AG09309 (cell line): ENCODE data around the gene CHMP4B.

Source experiments
- DNase-seq: peaks from one replicate; pipeline ENCODE4 v3.0.0-alpha.2; 2010; ENCODE audit warnings: low read depth
- H3K4me3 ChIP-seq: 2 replicates; pipeline ENCODE4 v1.5.1; 2011; ENCODE audit warnings: mild to moderate bottlenecking, low read depth, low read length, moderate library complexity; ENCODE audit not compliant: control insufficient read depth
- CTCF ChIP-seq: IDR thresholded peaks from 2 replicates; pipeline ENCODE4 v1.5.1; 2011; ENCODE audit warnings: mild to moderate bottlenecking, low read depth, low read length, inconsistent platforms; ENCODE audit not compliant: insufficient read depth, control insufficient read depth; ENCODE audit errors: missing control alignments

CHMP4B gene

GRCh38 chr20:33769043-33769442, 42.1 kb upstream of the CHMP4B start:
- no peak for TF ChIP-seq CTCF
- H3K4me3 ChIP-seq = no peak overlapping the region
- DNase-seq = no peak

- no peak overlapping the region for H3K4me3 ChIP-seq
- DNase-seq = no peak
- no peak for TF ChIP-seq CTCF
These were observed 41.1 kb upstream of the CHMP4B start for GRCh38 chr20:33770005-33770404.

- no peak for TF ChIP-seq CTCF
- no peak for DNase-seq
- H3K4me3 ChIP-seq = no peak overlapping the region
These were observed 39.2 kb upstream of the CHMP4B start for GRCh38 chr20:33771938-33772337.

- no peak for TF ChIP-seq CTCF
- H3K4me3 ChIP-seq = no peak overlapping the region
- DNase-seq = no peak
These were observed 38.7 kb upstream of the CHMP4B start for GRCh38 chr20:33772439-33772838.

- DNase-seq = no peak
- H3K4me3 ChIP-seq = no peak overlapping the region
- TF ChIP-seq CTCF = no peak
These were observed 37.6 kb upstream of the CHMP4B start for GRCh38 chr20:33773412-33774089.

GRCh38 chr20:33777816-33778215, 33.3 kb upstream of the CHMP4B start:
- H3K4me3 ChIP-seq = no peak overlapping the region
- no peak for TF ChIP-seq CTCF
- no peak for DNase-seq
